IPS-15b (cell line): ENCODE data around the gene DENND1A.

ENCODE experiments used
- H3K27me3 ChIP-seq: one replicate; pipeline ENCODE4 v1.6.1; 2013; ENCODE audit warnings: low read length; ENCODE audit not compliant: control insufficient read depth, insufficient read depth
- H3K36me3 ChIP-seq: one replicate; pipeline ENCODE4 v1.6.1; 2013; ENCODE audit warnings: low read length; ENCODE audit not compliant: control insufficient read depth, insufficient read depth
- H3K4me1 ChIP-seq: one replicate; pipeline ENCODE4 v1.6.1; 2013; ENCODE audit warnings: mild to moderate bottlenecking, low read length; ENCODE audit not compliant: control insufficient read depth, insufficient read depth
- H3K4me3 ChIP-seq: one replicate; pipeline ENCODE4 v1.5.1; 2013; ENCODE audit warnings: low read depth, low read length
- H3K9ac ChIP-seq: one replicate; pipeline ENCODE4 v1.6.1; 2013; ENCODE audit warnings: low read depth, mild to moderate bottlenecking, low read length
- H3K9me3 ChIP-seq: one replicate; pipeline ENCODE4 v1.6.1; 2013; ENCODE audit warnings: mild to moderate bottlenecking, low read length; ENCODE audit not compliant: control insufficient read depth, insufficient read depth

Gene DENND1A

GRCh38 chr9:123551734-123552133 lies 378.2 kb downstream of the DENND1A start:
- Histone ChIP-seq H3K27me3 (no peaks in the 10 kb centered on the region), H3K4me1 (peaks cover 5% of the 10 kb centered on the region), H3K4me3 (no peak overlapping the region), H3K36me3 (peaks cover 1% of the 10 kb centered on the region), H3K9me3 (no peaks in the 10 kb centered on the region), H3K9ac (no peak overlapping the region)

- Histone ChIP-seq H3K9me3 (no peaks in the 10 kb centered on the region), H3K4me1 (peaks cover 5% of the 10 kb centered on the region), H3K9ac (no peak overlapping the region), H3K4me3 (no peak overlapping the region), H3K36me3 (no peaks in the 10 kb centered on the region), H3K27me3 (no peaks in the 10 kb centered on the region)
Measured at GRCh38 chr9:123550797-123551196, 379.1 kb downstream of the DENND1A start.

DNA sequence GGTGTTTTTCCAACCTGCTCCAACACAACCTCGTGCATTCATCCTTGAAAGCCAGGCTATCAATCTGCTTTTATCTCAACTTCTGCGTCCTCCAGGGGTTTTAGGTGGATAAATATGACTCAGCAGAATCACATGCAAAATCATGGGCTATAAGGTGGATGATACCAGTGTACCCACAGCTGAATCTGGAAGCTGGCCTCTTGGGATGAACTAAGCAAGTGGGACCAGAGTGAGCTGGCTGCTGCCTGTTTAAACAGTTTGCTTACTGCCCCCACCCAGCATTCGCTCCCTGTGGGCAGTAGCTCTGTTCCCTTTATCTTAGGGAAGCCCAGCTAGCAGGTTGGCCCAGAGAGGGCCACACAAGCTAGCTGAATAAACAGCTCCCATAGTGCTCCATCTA lies 379.9 kb downstream of the DENND1A start:
- Histone ChIP-seq H3K4me1 (peaks cover 5% of the 10 kb centered on the region), H3K9me3 (no peaks in the 10 kb centered on the region), H3K27me3 (no peaks in the 10 kb centered on the region), H3K9ac (no peak overlapping the region), H3K36me3 (no peaks in the 10 kb centered on the region), H3K4me3 (no peak overlapping the region)

DNA sequence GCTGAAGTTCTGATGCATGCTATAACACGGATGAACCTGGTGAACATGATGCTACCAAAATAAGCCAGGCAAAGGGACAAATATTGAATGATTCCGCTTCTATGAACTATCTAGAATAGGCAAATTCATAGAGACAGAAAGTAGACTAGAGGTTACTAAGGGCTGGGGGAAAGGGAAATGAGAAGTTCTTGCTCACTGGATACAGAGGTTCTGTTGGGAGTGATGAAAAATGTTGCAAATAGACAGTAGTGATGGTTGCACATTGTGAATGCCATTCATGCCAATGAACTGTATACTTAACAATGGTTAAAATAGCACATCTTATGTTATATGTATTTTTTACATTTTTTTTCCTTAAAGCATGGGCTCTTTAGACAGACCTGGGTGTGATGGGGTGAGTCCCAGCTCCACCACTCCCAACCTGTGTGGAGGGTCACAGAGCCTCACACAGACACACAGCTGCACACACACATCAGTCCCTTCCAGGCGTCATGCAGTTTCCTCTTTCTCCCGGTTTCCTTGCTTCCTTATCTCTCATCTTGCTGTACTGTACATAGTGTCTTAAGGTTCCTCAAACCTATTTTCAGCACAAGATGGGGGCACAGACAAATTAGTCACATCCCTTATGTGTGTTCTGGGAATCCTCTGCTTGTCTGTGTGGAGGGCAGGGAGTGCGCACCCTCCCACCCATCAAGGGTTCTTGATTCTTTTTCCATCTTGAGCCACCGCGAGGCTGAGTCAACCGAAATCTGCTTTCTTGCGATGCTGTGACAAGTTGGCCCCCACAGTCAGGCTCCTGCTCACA lies 381.0 kb downstream of the DENND1A start:
- H3K4me3 ChIP-seq: no peak overlapping the region
- no peaks in the 10 kb centered on the region for H3K27me3 ChIP-seq
- H3K4me1 ChIP-seq: peaks cover 5% of the 10 kb centered on the region
- H3K36me3 ChIP-seq: no peaks in the 10 kb centered on the region
- H3K9me3 ChIP-seq: no peaks in the 10 kb centered on the region
- no peak overlapping the region for H3K9ac ChIP-seq

- H3K9ac ChIP-seq: no peak overlapping the region
- H3K27me3 ChIP-seq: no peaks in the 10 kb centered on the region
- H3K36me3 ChIP-seq: no peaks in the 10 kb centered on the region
- H3K4me1 ChIP-seq: no peaks in the 10 kb centered on the region
- no peaks in the 10 kb centered on the region for H3K9me3 ChIP-seq
- H3K4me3 ChIP-seq: no peak overlapping the region
Measured at GRCh38 chr9:123544007-123544827, 385.7 kb downstream of the DENND1A start.

GRCh38 chr9:123543492-123543891 lies 386.4 kb downstream of the DENND1A start:
- no peaks in the 10 kb centered on the region for H3K4me1 ChIP-seq
- no peaks in the 10 kb centered on the region for H3K27me3 ChIP-seq
- H3K4me3 ChIP-seq: no peak overlapping the region
- no peaks in the 10 kb centered on the region for H3K9me3 ChIP-seq
- no peaks in the 10 kb centered on the region for H3K36me3 ChIP-seq
- no peak overlapping the region for H3K9ac ChIP-seq

GRCh38 chr9:123542435-123543225 lies 387.3 kb downstream of the DENND1A start:
- Histone ChIP-seq H3K9ac (no peak overlapping the region), H3K4me1 (no peaks in the 10 kb centered on the region), H3K36me3 (no peaks in the 10 kb centered on the region), H3K9me3 (no peaks in the 10 kb centered on the region), H3K4me3 (no peak overlapping the region), H3K27me3 (no peaks in the 10 kb centered on the region)

GRCh38 chr9:123541411-123541810 lies 388.5 kb downstream of the DENND1A start:
- H3K36me3 ChIP-seq: no peaks in the 10 kb centered on the region
- no peaks in the 10 kb centered on the region for H3K27me3 ChIP-seq
- H3K9ac ChIP-seq: no peak overlapping the region
- no peak overlapping the region for H3K4me3 ChIP-seq
- no peaks in the 10 kb centered on the region for H3K4me1 ChIP-seq
- H3K9me3 ChIP-seq: no peaks in the 10 kb centered on the region

- no peaks in the 10 kb centered on the region for H3K4me1 ChIP-seq
- H3K27me3 ChIP-seq: no peaks in the 10 kb centered on the region
- no peaks in the 10 kb centered on the region for H3K36me3 ChIP-seq
- H3K9ac ChIP-seq: no peak overlapping the region
- H3K4me3 ChIP-seq: no peak overlapping the region
- H3K9me3 ChIP-seq: no peaks in the 10 kb centered on the region
Measured at GRCh38 chr9:123540457-123540856, 389.5 kb downstream of the DENND1A start.

DNA sequence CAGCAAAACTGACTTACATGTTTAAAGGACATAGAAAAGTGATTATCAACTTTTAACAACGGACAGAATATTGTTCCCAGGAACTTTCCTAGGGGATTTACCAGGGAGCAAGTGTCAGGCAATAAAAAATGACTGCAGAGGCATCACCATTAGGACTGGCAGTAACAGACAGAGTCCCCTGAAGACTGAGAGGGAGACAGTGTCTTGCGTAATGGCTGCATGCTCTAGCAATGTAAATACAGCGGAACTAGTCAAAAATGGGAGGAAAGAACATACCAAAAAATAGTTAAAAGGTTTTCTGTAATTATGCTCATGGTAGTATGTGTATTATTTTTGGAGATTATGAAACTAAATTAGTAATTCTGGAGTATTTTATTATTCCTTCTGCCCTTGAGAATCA lies 392.1 kb downstream of the DENND1A start:
- H3K27me3 ChIP-seq: no peaks in the 10 kb centered on the region
- no peak overlapping the region for H3K9ac ChIP-seq
- no peak overlapping the region for H3K4me3 ChIP-seq
- H3K36me3 ChIP-seq: no peaks in the 10 kb centered on the region
- no peaks in the 10 kb centered on the region for H3K9me3 ChIP-seq
- no peaks in the 10 kb centered on the region for H3K4me1 ChIP-seq

DNA sequence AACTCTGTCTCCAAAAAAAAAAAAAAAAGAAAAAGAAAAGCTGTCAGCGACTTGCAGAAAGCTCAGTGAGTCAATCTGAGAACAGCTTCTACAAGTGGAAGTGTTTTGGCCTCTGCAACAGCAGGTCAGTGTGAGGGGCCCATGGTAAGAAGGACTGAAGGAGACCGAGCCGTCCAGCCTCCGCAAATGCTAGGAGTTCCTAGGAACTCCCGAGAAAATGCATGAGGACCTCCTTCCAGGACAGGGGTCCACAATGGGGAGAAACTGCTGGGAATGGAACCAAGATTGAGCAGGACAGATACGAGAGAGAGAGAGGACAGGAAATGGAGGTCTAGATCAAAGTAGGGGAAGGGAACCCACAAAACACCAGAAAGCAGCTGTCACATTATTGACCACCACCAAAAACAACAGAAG lies 393.5 kb downstream of the DENND1A start:
- Histone ChIP-seq H3K27me3 (no peaks in the 10 kb centered on the region), H3K9ac (no peak overlapping the region), H3K36me3 (no peaks in the 10 kb centered on the region), H3K9me3 (no peaks in the 10 kb centered on the region), H3K4me1 (no peaks in the 10 kb centered on the region), H3K4me3 (no peak overlapping the region)
